Activated CD8-positive, alpha-beta memory T cell treated with anti-CD3 and anti-CD28 coated beads, Interleukin-2, amount 50 U/mL, for 24 hours (primary cell): ENCODE measurements around the gene APOA5.
"Not testable (repeated sequence)": the region's sequence is repeated elsewhere in the genome, so short reads cannot be mapped to it uniquely, and the experiment has no call there.

ENCODE experiments used
- DNase-seq: peaks from one replicate; pipeline ENCODE4 v3.0.0-alpha.2; 2020; ENCODE audit errors: extremely low read depth

Gene APOA5

GRCh38 chr11:116773203-116774097 is 18.2 kb downstream of the APOA5 start:
- no peak for DNase-seq

GRCh38 chr11:116772443-116773202 is 19.1 kb downstream of the APOA5 start, which contains the start of gene BUD13:
Gene BUD13, minus strand, starts transcription at chr11:116772987. Its CDS starts 23 bp downstream, at chr11:116772964.
- DNase-seq = peak; percentile 77

GRCh38 chr11:116771935-116772334 is 19.7 kb downstream of the APOA5 start:
- DNase-seq = no peak

- DNase-seq = no peak
Observed at GRCh38 chr11:116762132-116762531, 29.5 kb downstream of the APOA5 start.

- DNase-seq = not testable (repeated sequence)
Observed at GRCh38 chr11:116756044-116756443, 35.6 kb downstream of the APOA5 start.

GRCh38 chr11:116750070-116750718 is 41.5 kb downstream of the APOA5 start:
- DNase-seq = no peak

GRCh38 chr11:116742104-116742503 is 49.6 kb downstream of the APOA5 start:
- no peak for DNase-seq

- DNase-seq = no peak
Observed at GRCh38 chr11:116740741-116741140, 50.9 kb downstream of the APOA5 start.
